SK-N-SH treated with all-trans-retinoic acid at 6 μM for 48 hours (cell line): Measurements from ENCODE around the gene DSN1.

Source experiments
- PPARA ChIP-seq: fragments of 250-450 bp; sonication (Bioruptor Pico); IDR thresholded peaks from 2 replicates; pipeline ENCODE4 v1.5.0; 2020; ENCODE audit warnings: mild to moderate bottlenecking, borderline replicate concordance
- RARB ChIP-seq: fragments of 250-450 bp; sonication (Bioruptor Pico); IDR thresholded peaks from 2 replicates; pipeline ENCODE4 v1.8.0; 2021; ENCODE audit warnings: mild to moderate bottlenecking, moderate library complexity
- TCF4 ChIP-seq: fragments of 250-450 bp; sonication (Bioruptor Pico); IDR thresholded peaks from 2 replicates; pipeline ENCODE4 v1.8.0; 2021; ENCODE audit warnings: mild to moderate bottlenecking, moderate library complexity, borderline replicate concordance
- ZNF565 ChIP-seq: fragments of 450-650 bp; formaldehyde crosslinking; conservative IDR thresholded peaks from 2 replicates; pipeline ENCODE4 v1.5.0; 2020; ENCODE audit warnings: low read depth, mild to moderate bottlenecking, moderate library complexity

DNA sequence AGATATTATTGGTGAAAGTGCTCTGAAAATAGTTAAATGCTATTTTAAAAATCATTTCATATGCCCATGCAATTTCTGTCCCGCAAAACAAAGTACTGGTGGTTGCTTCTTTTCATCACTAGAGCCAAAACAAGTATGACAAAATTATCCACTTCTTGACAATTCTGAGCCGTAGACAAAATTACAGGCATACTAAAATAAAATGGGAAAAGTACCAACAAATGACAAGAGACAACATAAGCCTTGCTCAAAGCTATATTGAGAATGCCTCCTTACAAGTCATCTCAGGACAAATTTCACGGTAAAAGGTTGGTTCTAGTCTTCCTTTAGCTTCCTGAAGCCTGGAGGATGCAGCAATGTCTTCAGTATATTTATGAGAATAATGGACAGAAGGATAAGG lies 56.5 kb downstream of the DSN1 start:
- TF ChIP-seq PPARA (CRISPR knock-in tag) (no peak), RARB (CRISPR knock-in tag) (no peak), TCF4 (CRISPR knock-in tag) (no peak), ZNF565 (CRISPR knock-in tag) (no peak)
